HepG2 (cell line): ENCODE measurements around the gene LDLR.
"Not testable (repeated sequence)": the region's sequence is repeated elsewhere in the genome, so short reads cannot be mapped to it uniquely, and the experiment has no call there.

Source experiments
- EZH2 ChIP-seq: conservative IDR thresholded peaks from 2 replicates; pipeline ENCODE4 v1.6.1; 2012; ENCODE audit warnings: mild to moderate bottlenecking, low read depth, low read length, moderate library complexity
- NFE2L1 ChIP-seq: sonication (generic); formaldehyde crosslinking; IDR thresholded peaks from 2 replicates; pipeline ENCODE4 v1.4.0; 2020; ENCODE audit warnings: missing genetic modification reagents, mild to moderate bottlenecking, borderline replicate concordance
- XBP1 ChIP-seq: sonication (generic); formaldehyde crosslinking; IDR thresholded peaks from 2 replicates; pipeline ENCODE4 v1.5.0; 2020; ENCODE audit warnings: missing genetic modification reagents
- ZC3H4 ChIP-seq: sonication (generic); formaldehyde crosslinking; IDR thresholded peaks from 2 replicates; pipeline ENCODE4 v1.4.0; 2020; ENCODE audit warnings: missing genetic modification reagents, borderline replicate concordance
- ZNF124 ChIP-seq: sonication (generic); formaldehyde crosslinking; IDR thresholded peaks from 2 replicates; pipeline ENCODE4 v1.4.0; 2020; ENCODE audit warnings: missing genetic modification reagents
- ZNF274 ChIP-seq: sonication (generic); formaldehyde crosslinking; IDR thresholded peaks from 2 replicates; pipeline ENCODE4 v1.5.1; 2020; ENCODE audit warnings: mild to moderate bottlenecking, missing genetic modification reagents
- ZNF460 ChIP-seq: sonication (generic); formaldehyde crosslinking; IDR thresholded peaks from 2 replicates; pipeline ENCODE4 v1.5.1; 2020; ENCODE audit warnings: missing genetic modification reagents, mild to moderate bottlenecking, borderline replicate concordance
- TF ChIP-seq, protein P1 (sequence below): IDR thresholded peaks from 2 replicates; pipeline ENCODE4 v1.6.1; 2016; ENCODE audit warnings: control low read depth
- TF ChIP-seq, protein P2 (sequence below): sonication (generic); formaldehyde crosslinking; IDR thresholded peaks from 2 replicates; pipeline ENCODE4 v1.5.0; 2020; ENCODE audit warnings: mild to moderate bottlenecking, missing genetic modification reagents, moderate library complexity

DNA sequence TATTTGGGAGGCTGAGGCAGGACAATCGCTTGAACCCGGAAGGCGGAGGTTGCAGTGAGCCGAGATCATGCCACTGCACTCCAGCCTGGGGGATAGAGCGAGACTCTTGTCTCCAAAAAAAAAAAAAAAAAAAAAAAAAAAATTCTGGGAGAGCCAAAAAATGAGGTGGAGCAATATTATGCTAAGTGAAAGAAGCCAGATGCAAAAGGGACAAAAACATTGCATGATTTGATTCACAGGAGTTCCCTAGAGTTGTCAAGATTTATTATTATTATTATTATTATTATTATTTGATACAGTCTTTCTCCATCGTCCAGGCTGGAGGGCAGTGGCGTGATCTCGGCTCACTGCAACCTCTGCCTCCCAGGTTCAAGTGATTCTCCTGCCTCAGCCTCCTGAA, 91.7 kb downstream of the LDLR start:
- not testable (repeated sequence) for TF ChIP-seq EZH2; ZNF274; ZNF460; ZC3H4 (CRISPR knock-in tag); NFE2L1 (CRISPR knock-in tag); ZNF124 (CRISPR knock-in tag); XBP1
- TF ChIP-seq, protein P1, sequence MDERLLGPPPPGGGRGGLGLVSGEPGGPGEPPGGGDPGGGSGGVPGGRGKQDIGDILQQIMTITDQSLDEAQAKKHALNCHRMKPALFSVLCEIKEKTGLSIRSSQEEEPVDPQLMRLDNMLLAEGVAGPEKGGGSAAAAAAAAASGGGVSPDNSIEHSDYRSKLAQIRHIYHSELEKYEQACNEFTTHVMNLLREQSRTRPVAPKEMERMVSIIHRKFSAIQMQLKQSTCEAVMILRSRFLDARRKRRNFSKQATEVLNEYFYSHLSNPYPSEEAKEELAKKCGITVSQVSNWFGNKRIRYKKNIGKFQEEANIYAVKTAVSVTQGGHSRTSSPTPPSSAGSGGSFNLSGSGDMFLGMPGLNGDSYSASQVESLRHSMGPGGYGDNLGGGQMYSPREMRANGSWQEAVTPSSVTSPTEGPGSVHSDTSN (CRISPR knock-in tag), result not testable (repeated sequence)
- TF ChIP-seq, protein P2, sequence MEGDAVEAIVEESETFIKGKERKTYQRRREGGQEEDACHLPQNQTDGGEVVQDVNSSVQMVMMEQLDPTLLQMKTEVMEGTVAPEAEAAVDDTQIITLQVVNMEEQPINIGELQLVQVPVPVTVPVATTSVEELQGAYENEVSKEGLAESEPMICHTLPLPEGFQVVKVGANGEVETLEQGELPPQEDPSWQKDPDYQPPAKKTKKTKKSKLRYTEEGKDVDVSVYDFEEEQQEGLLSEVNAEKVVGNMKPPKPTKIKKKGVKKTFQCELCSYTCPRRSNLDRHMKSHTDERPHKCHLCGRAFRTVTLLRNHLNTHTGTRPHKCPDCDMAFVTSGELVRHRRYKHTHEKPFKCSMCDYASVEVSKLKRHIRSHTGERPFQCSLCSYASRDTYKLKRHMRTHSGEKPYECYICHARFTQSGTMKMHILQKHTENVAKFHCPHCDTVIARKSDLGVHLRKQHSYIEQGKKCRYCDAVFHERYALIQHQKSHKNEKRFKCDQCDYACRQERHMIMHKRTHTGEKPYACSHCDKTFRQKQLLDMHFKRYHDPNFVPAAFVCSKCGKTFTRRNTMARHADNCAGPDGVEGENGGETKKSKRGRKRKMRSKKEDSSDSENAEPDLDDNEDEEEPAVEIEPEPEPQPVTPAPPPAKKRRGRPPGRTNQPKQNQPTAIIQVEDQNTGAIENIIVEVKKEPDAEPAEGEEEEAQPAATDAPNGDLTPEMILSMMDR (CRISPR knock-in tag), result not testable (repeated sequence)
